Activated naive CD4-positive, alpha-beta T cell treated with anti-CD3 and anti-CD28 coated beads for 36 hours (primary cell): ENCODE data around the gene FBXL15. TPM values are rescaled to one million over a fixed set of nuclear protein-coding genes. Genes with fewer than 3 reads are reported as not detected.

Experiments used
- CTCF ChIA-PET: fragments of 350-600 bp; sonication (Branson Sonifier 250); formaldehyde crosslinking; loops from one replicate; lab custom pipeline; 2021; ENCODE audit warnings: antibody characterized with exemption; lab: Charles Lee
- DNase-seq: peaks from one replicate; pipeline ENCODE4 v3.0.0-alpha.2; 2020
- H3K27ac Mint-ChIP-seq: one replicate; pipeline ENCODE4 v1.8.0; 2021; ENCODE audit warnings: mild to moderate bottlenecking, mixed read lengths
- H3K27me3 Mint-ChIP-seq: one replicate; pipeline ENCODE4 v1.8.0; 2021; ENCODE audit warnings: low read depth, mixed read lengths
- H3K36me3 Mint-ChIP-seq: one replicate; pipeline ENCODE4 v1.8.0; 2021; ENCODE audit warnings: low read depth, mixed read lengths
- H3K4me1 Mint-ChIP-seq: one replicate; pipeline ENCODE4 v1.8.0; 2021; ENCODE audit warnings: low read depth, mixed read lengths
- H3K4me3 Mint-ChIP-seq: one replicate; pipeline ENCODE4 v1.8.0; 2021; ENCODE audit warnings: mild to moderate bottlenecking, moderate library complexity, mixed read lengths
- H3K9me3 Mint-ChIP-seq: one replicate; pipeline ENCODE4 v1.8.0; 2021; ENCODE audit warnings: mixed read lengths
- intact Hi-C: fragments of 100-400 bp; cut with micrococcal nuclease; formaldehyde crosslinking; loops from one replicate; pipeline ENCODE4 v1.15.1; 2023
- total RNA-seq, 2 experiments: library from RNA; stranded (reverse); gene quantifications; one replicate each; pipeline ENCODE4 v1.2.3, GENCODE V29; 2021

Gene FBXL15
- total RNA-seq, 2 experiments from 2014 or later = 9.9 to 10.8 TPM

GRCh38 chr10:102399217-102400021 is 21.2 kb upstream of the FBXL15 start:
- no peaks in the 10 kb centered on the region for H3K9me3 Mint-ChIP-seq
- peaks cover 68% of the 10 kb centered on the region for H3K36me3 Mint-ChIP-seq
- intact Hi-C loops = loop anchor here (1.0 kb wide), 1 partner anchor 170 kb away; no protein-coding TSS in a partner anchor
- peaks cover 49% of the 10 kb centered on the region for H3K4me1 Mint-ChIP-seq
- H3K4me3 Mint-ChIP-seq = peak overlapping the region; percentile 87
- no peaks in the 10 kb centered on the region for H3K27me3 Mint-ChIP-seq
- peak; percentile 89 for DNase-seq
- CTCF ChIA-PET = interaction anchor here (0.6 to 4.2 kb wide), 35 partner anchors 8 to 962 kb away, joined by 3 to 28 read pairs (median 4); partner anchors contain the start of genes C10orf95, CUEDC2, FBXL15 and SUFU
- H3K27ac Mint-ChIP-seq = peak overlapping the region; percentile 99

- peak overlapping the region; percentile 87 for H3K4me3 Mint-ChIP-seq
- peaks cover 63% of the 10 kb centered on the region for H3K36me3 Mint-ChIP-seq
- H3K4me1 Mint-ChIP-seq = peaks cover 49% of the 10 kb centered on the region
- CTCF ChIA-PET = interaction anchor here (0.6 to 4.2 kb wide), 15 partner anchors 10 to 235 kb away, joined by 3 to 28 read pairs (median 3); partner anchors contain the start of gene CUEDC2
- no peaks in the 10 kb centered on the region for H3K27me3 Mint-ChIP-seq
- DNase-seq = no peak
- intact Hi-C loops = no loop called here
- peak overlapping the region; percentile 99 for H3K27ac Mint-ChIP-seq
- H3K9me3 Mint-ChIP-seq = no peaks in the 10 kb centered on the region
Observed at GRCh38 chr10:102400076-102400475, 20.6 kb upstream of the FBXL15 start.

GRCh38 chr10:102400598-102401341 is 19.9 kb upstream of the FBXL15 start:
- Mint-ChIP-seq H3K27ac (peak overlapping the region; percentile 69), H3K27me3 (no peaks in the 10 kb centered on the region), H3K36me3 (peaks cover 61% of the 10 kb centered on the region), H3K4me3 (peak overlapping the region; percentile 87), H3K4me1 (peaks cover 49% of the 10 kb centered on the region), H3K9me3 (no peaks in the 10 kb centered on the region)
- intact Hi-C loops = no loop called here
- CTCF ChIA-PET = interaction anchor here (0.7 to 4.2 kb wide), 8 partner anchors 9 to 173 kb away, joined by 3 to 28 read pairs (median 12); partner anchors contain the start of gene CUEDC2
- DNase-seq = no peak

DNA sequence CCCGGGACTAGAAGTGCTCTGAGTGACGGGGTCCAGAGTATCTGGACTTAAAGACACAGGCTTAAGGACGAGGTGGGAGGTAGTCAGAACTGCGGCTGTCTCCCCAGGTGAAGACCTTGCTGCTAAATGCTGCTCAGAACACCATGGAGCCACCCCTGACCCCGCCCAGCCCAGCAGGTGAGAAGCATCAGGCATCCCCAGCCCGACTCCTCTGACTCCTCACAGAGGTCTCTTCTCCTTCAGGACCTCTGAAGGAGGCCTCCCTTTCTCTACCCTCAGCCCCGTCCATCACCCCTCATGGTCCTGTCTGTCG is 19.3 kb upstream of the FBXL15 start:
- Mint-ChIP-seq H3K27me3 (no peaks in the 10 kb centered on the region), H3K9me3 (no peaks in the 10 kb centered on the region), H3K27ac (peak overlapping the region; percentile 56), H3K36me3 (peaks cover 56% of the 10 kb centered on the region), H3K4me1 (peaks cover 47% of the 10 kb centered on the region), H3K4me3 (no peak overlapping the region)
- no peak for DNase-seq
- intact Hi-C loops = no loop called here
- CTCF ChIA-PET = interaction anchor here (3.8 to 4.1 kb wide), 2 partner anchors 8 to 171 kb away, joined by 23 to 28 read pairs; no protein-coding TSS in a partner anchor

DNA sequence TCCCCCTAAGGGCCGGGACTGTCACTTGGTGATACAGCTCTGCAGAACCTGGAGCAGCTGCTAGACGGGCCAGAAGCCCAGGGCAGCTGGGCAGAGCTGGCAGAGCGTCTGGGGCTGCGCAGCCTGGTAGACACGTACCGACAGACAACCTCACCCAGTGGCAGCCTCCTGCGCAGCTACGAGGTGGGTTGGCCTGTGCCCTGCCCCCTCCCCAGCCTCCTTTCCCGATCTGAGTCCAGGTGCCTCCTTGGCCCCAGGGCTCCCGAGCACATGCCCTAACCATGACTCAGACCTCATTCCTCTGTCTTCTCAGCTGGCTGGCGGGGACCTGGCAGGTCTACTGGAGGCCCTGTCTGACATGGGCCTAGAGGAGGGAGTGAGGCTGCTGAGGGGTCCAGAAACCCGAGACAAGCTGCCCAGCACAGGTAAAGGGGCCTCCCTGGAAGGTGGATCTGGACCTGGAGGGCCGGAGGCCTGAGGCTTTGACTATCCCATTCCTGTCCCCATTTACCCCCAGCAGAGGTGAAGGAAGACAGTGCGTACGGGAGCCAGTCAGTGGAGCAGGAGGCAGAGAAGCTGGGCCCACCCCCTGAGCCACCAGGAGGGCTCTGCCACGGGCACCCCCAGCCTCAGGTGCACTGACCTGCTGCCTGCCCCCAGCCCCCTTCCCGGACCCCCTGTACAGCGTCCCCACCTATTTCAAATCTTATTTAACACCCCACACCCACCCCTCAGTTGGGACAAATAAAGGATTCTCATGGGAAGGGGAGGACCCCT is 18.7 kb upstream of the FBXL15 start:
- H3K36me3 Mint-ChIP-seq = peaks cover 50% of the 10 kb centered on the region
- peak overlapping the region; percentile 53 for H3K27ac Mint-ChIP-seq
- intact Hi-C loops = no loop called here
- CTCF ChIA-PET = interaction anchor here (2.6 kb wide), 1 partner anchor 19 kb away, joined by 12 read pairs; the partner anchor contains the start of gene FBXL15
- H3K27me3 Mint-ChIP-seq = no peaks in the 10 kb centered on the region
- peak overlapping the region; percentile 6 for H3K4me3 Mint-ChIP-seq
- peaks cover 42% of the 10 kb centered on the region for H3K4me1 Mint-ChIP-seq
- DNase-seq = no peak
- no peaks in the 10 kb centered on the region for H3K9me3 Mint-ChIP-seq

- Mint-ChIP-seq H3K4me3 (no peak overlapping the region), H3K4me1 (peaks cover 37% of the 10 kb centered on the region), H3K9me3 (no peaks in the 10 kb centered on the region), H3K36me3 (peaks cover 44% of the 10 kb centered on the region), H3K27ac (no peak overlapping the region), H3K27me3 (no peaks in the 10 kb centered on the region)
- DNase-seq = no peak
- intact Hi-C loops = no loop called here
- CTCF ChIA-PET = interaction anchor here (1.3 to 2.6 kb wide), 2 partner anchors 19 kb away, joined by 4 to 12 read pairs; partner anchors contain the start of gene FBXL15
Observed at GRCh38 chr10:102402512-102402896, 18.1 kb upstream of the FBXL15 start.

DNA sequence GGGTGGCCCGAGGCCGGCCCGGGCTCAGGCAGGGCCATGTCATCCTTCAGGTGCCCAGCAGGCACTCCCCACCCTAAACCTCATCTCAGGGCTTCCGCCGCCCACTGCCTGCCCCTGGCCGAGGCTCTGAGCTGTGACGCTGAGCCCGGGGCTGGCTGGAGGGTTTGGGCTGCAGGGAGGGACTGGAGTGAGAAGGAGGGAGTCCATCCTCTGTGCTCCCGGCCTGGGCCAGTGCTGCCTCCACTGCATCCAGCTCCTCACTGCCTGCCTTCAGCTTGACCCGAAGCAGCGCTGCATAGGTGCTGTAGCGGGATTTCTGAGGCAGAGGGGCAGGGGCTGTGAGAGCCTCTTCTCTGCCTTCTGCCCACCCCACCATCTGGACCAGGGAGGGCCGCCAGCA is 17.5 kb upstream of the FBXL15 start:
- no peak for DNase-seq
- Mint-ChIP-seq H3K27me3 (no peaks in the 10 kb centered on the region), H3K27ac (no peak overlapping the region), H3K4me3 (no peak overlapping the region), H3K9me3 (no peaks in the 10 kb centered on the region), H3K36me3 (peaks cover 38% of the 10 kb centered on the region), H3K4me1 (peaks cover 33% of the 10 kb centered on the region)
- intact Hi-C loops = no loop called here
- CTCF ChIA-PET = interaction anchor here (0.5 to 2.6 kb wide), 6 partner anchors 9 to 400 kb away, joined by 3 to 12 read pairs (median 4); partner anchors contain the start of gene FBXL15

DNA sequence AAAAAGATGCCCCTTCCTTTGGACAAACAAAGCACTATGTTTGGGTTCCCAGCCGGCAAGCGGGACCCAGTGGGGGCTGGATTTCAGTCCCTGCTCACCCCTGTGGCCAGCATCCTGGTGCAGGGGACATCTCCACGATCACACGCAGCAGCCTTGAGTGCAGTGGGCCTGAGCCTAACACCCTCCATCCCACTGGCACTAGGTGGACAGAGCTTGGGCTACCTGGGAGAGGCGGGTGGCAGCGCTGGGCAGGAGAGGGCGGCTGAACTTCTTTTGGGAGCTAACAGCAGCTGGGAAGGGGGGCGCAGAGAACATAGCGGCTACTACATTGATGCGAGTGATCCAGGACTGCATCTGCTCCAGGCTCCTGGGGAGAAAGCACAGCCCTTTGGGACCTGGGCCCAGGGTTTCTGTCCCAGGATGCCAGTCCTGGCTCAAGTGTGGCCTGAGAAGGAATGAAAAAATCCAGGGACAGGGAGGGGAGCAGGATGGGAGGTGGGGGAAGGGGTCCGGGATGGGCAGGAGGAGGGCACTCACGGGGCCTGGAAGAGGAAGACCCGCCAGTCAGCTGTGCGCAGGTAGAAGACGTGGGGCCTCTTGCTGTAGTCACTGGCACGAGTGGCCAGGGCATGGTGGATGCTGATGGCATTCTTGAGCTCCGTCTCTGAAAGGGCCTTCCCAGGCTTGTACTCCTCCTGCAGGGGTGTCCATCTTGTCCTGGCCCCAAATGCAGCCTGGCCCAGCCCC is 16.1 kb upstream of the FBXL15 start:
- peaks cover 27% of the 10 kb centered on the region for H3K36me3 Mint-ChIP-seq
- peak overlapping the region; percentile 30 for H3K27ac Mint-ChIP-seq
- H3K9me3 Mint-ChIP-seq = no peaks in the 10 kb centered on the region
- no peak overlapping the region for H3K4me3 Mint-ChIP-seq
- CTCF ChIA-PET = interaction anchor here (0.6 to 2.6 kb wide), 4 partner anchors 11 to 104 kb away, joined by 3 to 12 read pairs (median 4); partner anchors contain the start of gene FBXL15
- peaks cover 28% of the 10 kb centered on the region for H3K4me1 Mint-ChIP-seq
- H3K27me3 Mint-ChIP-seq = no peaks in the 10 kb centered on the region
- intact Hi-C loops = no loop called here
- peak; percentile 13 for DNase-seq

- Mint-ChIP-seq H3K9me3 (no peaks in the 10 kb centered on the region), H3K4me1 (peaks cover 28% of the 10 kb centered on the region), H3K36me3 (peaks cover 21% of the 10 kb centered on the region), H3K27me3 (no peaks in the 10 kb centered on the region), H3K27ac (no peak overlapping the region), H3K4me3 (no peak overlapping the region)
- no peak for DNase-seq
- intact Hi-C loops = no loop called here
- CTCF ChIA-PET = interaction anchor here (0.7 to 1.3 kb wide), 2 partner anchors 12 to 69 kb away, joined by 3 to 4 read pairs; no protein-coding TSS in a partner anchor
Observed at GRCh38 chr10:102405108-102405571, 15.5 kb upstream of the FBXL15 start.

GRCh38 chr10:102405632-102406031 is 15.0 kb upstream of the FBXL15 start:
- peaks cover 16% of the 10 kb centered on the region for H3K36me3 Mint-ChIP-seq
- CTCF ChIA-PET = interaction anchor here (1.1 to 2.3 kb wide), 4 partner anchors 9 to 17 kb away, joined by 4 to 8 read pairs (median 4); partner anchors contain the start of gene FBXL15
- peak overlapping the region; percentile 33 for H3K27ac Mint-ChIP-seq
- H3K9me3 Mint-ChIP-seq = no peaks in the 10 kb centered on the region
- no peak overlapping the region for H3K4me3 Mint-ChIP-seq
- DNase-seq = peak; percentile 19
- H3K27me3 Mint-ChIP-seq = no peaks in the 10 kb centered on the region
- intact Hi-C loops = no loop called here
- peaks cover 23% of the 10 kb centered on the region for H3K4me1 Mint-ChIP-seq

- CTCF ChIA-PET = interaction anchor here (0.9 to 2.3 kb wide), 4 partner anchors 8 to 16 kb away, joined by 3 to 8 read pairs (median 4); partner anchors contain the start of genes FBXL15 and NFKB2
- H3K4me1 Mint-ChIP-seq = peaks cover 27% of the 10 kb centered on the region
- intact Hi-C loops = no loop called here
- H3K9me3 Mint-ChIP-seq = no peaks in the 10 kb centered on the region
- no peak for DNase-seq
- H3K36me3 Mint-ChIP-seq = peaks cover 6% of the 10 kb centered on the region
- no peak overlapping the region for H3K4me3 Mint-ChIP-seq
- H3K27me3 Mint-ChIP-seq = no peaks in the 10 kb centered on the region
- no peak overlapping the region for H3K27ac Mint-ChIP-seq
Observed at GRCh38 chr10:102406815-102407214, 13.8 kb upstream of the FBXL15 start.
